GM13976 (cell line): ENCODE measurements around the gene UIMC1.

Experiments used
- DNase-seq: peaks from one replicate; pipeline ENCODE4 v3.0.0; 2012; ENCODE audit warnings: low spot score
- CTCF ChIP-seq: IDR thresholded peaks from 2 replicates; pipeline ENCODE4 v1.5.1; 2012; ENCODE audit warnings: borderline replicate concordance, mild to moderate bottlenecking; ENCODE audit not compliant: insufficient read depth; ENCODE audit errors: extremely low read depth, missing control alignments, control extremely low read depth
- in situ Hi-C: fragments of 300-500 bp; cut with MboI; formaldehyde crosslinking; loops from one replicate; pipeline ENCODE4 v1.12.0; 2022; ENCODE audit warnings: low sequenced_read_pairs, mixed read lengths, inconsistent platforms; ENCODE audit not compliant: unreplicated experiment

UIMC1 gene

GRCh38 chr5:177027665-177028064 is 21.1 kb upstream of the UIMC1 start:
- DNase-seq = no peak
- no peak for TF ChIP-seq CTCF
- in situ Hi-C loops = no loop called here

- TF ChIP-seq CTCF = no peak
- no peak for DNase-seq
- in situ Hi-C loops = no loop called here
These were observed 18.6 kb upstream of the UIMC1 start for GRCh38 chr5:177025101-177025601.

GRCh38 chr5:177024559-177024958 is 18.0 kb upstream of the UIMC1 start:
- no peak for TF ChIP-seq CTCF
- DNase-seq = no peak
- in situ Hi-C loops = no loop called here

GRCh38 chr5:177023303-177023664 is 16.7 kb upstream of the UIMC1 start:
- in situ Hi-C loops = no loop called here
- no peak for TF ChIP-seq CTCF
- DNase-seq = peak; percentile 45

GRCh38 chr5:177022386-177023302 is 16.1 kb upstream of the UIMC1 start, which contains the start of gene ZNF346:
Gene ZNF346 (plus strand): TSS chr5:177022696. CDS start chr5:177022739, 43 bp downstream.
- in situ Hi-C loops = no loop called here
- peak; percentile 42 for TF ChIP-seq CTCF
- peak; percentile 99 for DNase-seq

- in situ Hi-C loops = no loop called here
- no peak for TF ChIP-seq CTCF
- DNase-seq = no peak
These were observed 13.5 kb upstream of the UIMC1 start for GRCh38 chr5:177020033-177020432.

GRCh38 chr5:177018341-177018740 is 11.8 kb upstream of the UIMC1 start:
- DNase-seq = no peak
- in situ Hi-C loops = no loop called here
- TF ChIP-seq CTCF = no peak
